NCI-H2196 treated with DMSO at 0.1 percent for 48 hours (cell line): ENCODE results near the gene FRS3.
A peak's percentile ranks its signal among the peaks of the same experiment; 100 is the strongest.

Experiments used
- DNase-seq: peaks from one replicate; lab custom pipeline; 2025; ENCODE audit not compliant: unreplicated experiment; lab: John Stamatoyannopoulos, UW

FRS3 gene

DNA sequence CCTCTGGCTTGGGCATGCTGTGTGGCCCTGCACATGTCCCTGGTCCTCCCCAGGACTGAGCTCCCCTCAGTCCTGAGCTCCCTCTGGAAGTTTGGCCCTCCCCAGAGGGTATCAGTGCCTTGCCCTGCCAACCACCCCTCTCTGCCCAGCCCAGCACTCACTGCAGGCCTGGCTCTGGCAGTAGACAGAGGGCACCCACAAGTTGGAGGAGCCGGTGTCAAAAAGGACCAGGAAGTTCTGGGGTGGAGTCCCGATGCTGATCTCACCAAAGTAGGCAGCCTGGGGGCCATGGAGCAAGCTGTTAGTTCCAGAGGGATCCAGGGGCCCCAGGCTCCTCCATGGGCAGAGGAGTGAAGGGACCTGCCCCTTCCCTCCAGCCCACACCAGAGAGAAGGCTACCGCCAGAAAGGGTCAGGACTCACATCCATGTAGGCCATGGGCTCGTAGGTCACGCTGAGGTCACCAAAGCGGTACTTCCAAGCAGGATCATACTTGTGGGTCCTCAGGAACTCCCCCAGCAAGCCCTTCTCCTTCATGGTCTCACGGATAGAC is 35.4 kb downstream of the FRS3 start:
- DNase-seq: no peak

DNA sequence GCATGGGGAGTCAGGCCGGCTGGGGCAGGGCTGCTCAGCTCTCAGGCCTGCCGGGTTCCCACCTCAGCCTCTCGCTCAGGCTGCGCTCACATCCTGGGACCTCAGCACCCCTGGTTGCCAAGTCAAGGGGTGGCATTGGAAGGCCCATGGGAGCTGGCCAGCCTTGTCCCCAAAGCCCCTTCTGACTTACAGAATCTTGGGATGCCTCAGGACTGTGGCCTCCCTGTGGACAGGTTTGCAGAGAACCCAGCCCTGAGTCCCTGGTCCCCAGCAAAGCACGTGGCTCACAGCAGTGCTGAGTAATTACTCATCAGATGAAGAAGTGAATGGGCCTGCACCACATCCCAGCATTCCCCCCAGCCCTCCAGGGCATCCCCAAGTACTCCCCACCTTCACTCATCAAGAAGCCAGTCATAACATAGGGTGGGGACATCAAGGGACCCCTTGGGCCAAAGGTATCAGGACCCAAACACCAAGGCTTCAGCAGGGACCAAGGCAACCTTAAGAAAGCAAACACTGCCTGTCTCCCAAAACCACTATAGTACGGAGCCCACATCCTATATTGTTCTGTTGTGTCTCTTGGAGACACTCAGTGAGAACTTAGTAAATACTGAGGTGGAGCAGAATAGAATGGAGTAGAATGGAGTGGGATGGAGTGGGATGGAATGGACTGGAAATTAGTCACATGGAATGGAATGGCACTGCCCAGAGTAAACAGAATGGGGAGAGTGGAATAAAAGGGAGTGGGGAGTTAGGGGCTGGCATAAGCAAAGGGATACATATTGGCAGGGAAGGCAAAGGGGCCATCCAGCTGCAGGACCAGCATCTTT is 36.1 kb downstream of the FRS3 start:
- DNase-seq: no peak

DNA sequence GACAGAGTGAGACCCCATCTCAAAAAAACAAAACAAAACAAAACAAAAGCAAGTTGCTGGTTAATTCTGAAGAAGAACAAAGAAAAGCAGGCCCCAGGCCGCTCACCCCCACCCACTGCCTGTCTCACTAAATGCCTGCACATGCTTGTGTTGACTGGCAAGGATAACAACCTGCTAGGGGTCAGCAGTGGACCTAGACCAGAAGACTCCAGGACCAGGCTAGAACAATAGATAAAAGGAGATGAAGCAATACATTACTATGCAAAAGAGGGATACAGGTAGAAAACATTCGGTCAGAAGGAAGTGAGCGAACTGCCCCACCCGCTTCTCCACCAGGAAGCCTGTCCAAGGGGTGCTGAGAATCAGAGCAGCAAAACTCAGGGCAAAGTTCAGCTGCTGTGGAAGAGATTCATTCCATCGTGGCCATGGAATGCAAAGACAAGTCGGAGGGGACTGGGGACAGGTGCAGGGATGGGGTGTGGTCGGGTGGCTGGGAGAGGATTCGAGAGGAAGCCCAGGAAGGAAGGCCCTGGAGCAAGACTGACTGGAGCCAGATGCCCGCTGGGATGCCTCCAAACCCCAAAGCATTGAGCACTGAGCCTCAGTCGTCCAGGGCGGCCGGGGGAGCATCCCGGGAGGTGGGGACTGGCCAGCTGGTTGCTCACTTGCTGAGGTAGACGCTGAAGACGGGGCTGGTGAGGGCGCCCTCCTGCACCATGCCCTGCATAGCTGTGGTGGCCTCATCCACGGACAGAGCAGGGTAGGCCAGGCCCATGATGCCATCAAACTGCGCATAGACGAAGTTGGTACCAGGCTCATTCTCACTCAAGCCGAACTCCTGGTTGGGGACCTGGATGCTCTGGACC is 37.8 kb downstream of the FRS3 start:
- DNase-seq: no peak

DNA sequence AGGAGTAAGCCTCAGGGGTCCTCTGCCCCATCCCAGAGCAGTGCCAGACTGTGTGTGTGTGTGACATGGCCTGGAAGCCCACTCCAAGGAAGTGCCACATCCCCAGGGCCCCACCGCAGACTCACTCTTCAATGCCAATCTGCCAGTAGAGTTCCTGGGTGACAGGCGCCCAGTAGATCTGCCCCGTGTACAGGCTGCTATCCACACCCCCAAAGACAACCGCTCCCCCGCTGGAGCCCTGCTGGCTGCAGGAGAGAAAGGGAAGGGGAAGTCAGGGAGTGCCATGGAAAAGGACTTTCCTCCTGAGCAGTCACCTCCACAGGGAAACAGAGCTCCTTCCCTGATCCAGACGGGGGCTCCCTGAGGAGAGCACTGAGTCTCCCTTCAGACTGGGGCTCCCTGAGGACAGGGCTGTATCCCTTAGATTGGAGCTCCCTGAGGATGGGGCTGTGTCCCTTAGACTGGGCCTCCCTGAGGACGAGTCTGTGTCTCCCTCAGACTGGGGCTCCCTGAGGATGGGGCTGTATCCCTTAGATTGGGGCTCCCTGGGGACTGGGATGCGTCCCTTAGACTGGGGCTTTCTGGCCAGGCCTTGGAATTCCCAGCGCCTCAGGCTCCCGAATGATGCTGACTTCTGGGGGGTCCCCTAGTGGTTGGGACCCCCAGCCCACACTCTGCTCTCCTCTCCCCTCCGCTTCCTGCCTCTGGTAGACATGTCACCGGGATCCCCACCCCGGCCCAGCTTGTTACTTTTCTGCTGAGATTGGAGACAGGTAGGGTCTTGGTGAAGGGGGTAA is 39.1 kb downstream of the FRS3 start:
- no peak for DNase-seq

DNA sequence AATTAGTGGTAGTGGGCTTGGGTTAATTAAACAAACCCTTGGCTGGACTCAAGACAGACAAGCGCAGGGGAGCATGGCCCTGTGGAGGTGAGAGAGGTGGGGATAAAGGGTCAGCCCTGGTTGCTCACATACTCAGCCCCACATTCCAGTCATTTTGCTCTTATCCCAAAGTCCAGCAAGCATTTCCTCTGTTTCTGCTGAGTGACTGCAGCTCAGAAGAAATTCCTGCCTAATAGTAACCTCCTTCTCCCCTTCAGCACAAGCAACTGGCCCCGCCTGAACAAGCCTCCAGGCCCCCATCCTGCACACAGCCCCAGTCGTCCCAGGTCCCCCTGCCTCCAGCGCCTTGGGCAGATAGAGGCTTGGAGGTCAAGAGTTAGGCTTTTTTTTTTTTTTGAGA is 40.7 kb downstream of the FRS3 start:
- no peak for DNase-seq

DNA sequence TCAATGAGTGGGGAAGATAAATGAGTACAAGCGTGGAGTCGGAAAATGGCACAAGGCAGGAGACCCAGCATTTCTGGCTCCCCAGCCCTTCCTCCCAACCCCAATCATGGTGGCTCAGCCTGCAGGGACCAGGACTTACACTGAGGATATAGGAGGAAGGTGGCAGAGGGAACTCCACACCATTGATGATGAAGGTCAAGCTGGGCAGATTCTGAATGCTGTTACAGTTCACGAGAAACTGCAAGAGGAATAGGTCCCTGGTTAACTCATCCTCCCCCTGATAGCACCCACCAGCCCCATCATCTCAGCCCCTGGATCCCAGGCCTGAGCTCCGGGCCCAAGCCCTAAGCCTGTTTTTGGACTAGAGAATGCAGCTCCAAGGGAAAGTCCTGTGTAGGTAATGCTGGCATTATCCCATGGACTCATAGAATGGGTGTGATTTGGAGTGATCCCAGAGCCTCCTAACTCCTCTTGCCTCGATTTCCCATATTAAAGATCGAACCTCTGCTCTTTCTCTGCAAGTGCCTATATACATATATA is 42.0 kb downstream of the FRS3 start:
- no peak for DNase-seq

DNA sequence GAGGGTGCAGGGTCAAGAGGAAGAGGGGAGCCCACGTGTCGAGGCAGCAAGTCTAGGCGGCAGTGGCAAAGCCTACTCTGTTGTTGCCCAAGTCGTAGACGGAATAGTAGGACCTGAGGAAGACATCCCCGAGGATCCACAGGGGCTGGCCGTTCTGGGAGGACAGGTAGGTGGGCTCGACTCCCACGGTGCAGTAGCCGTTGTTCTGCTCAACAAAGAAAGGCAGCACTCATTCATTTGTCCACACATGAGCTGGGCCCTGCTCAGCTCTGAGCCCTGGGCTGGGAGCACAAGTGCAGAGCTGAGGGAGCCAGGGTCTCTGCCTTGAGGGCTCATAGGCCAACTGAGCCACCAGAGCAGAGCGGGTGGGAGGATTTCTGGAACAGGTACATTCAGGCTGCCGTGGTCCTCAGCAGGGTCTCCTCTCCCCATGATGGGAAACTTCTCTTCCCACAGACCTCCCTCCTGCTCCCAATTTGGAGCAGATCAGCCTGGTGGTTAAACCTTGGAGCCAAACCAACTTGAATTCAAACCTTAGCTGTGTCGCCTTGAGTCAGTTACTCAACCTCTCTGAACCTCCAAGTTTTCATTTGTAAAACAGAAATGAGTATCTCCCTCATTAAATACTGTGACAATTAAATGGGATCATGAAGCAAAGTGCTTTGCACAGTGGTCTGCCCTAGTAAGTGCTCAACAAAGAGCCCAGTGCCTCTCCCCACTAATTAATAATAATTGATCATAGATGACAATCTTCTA is 42.7 kb downstream of the FRS3 start:
- no peak for DNase-seq

DNA sequence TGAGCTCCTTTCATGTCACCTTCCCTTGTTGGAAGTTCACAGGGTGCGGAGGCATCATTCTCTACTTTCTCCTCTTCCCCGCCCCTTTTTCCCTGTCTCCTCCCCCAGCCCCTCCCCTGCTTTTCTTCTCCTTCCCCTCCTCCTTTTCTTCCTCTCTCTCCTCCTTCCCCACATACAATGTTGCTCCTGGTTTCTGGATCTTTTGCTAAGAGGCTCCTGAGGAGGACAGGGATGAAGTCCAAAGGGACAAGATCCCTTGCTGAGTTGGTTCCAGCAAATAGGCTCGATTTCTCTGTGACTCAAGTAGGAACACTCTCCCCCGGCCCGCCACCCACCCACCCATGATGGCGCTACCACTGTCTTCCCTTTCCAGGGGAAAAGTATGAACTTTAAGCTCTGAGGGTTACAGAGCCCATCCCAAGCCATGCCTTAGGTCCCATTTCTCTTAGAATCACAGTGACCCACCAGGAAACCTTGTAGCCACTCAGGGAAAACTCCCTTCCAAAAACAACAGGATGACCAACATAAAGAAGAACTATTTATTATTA is 43.4 kb downstream of the FRS3 start:
- DNase-seq: no peak

DNA sequence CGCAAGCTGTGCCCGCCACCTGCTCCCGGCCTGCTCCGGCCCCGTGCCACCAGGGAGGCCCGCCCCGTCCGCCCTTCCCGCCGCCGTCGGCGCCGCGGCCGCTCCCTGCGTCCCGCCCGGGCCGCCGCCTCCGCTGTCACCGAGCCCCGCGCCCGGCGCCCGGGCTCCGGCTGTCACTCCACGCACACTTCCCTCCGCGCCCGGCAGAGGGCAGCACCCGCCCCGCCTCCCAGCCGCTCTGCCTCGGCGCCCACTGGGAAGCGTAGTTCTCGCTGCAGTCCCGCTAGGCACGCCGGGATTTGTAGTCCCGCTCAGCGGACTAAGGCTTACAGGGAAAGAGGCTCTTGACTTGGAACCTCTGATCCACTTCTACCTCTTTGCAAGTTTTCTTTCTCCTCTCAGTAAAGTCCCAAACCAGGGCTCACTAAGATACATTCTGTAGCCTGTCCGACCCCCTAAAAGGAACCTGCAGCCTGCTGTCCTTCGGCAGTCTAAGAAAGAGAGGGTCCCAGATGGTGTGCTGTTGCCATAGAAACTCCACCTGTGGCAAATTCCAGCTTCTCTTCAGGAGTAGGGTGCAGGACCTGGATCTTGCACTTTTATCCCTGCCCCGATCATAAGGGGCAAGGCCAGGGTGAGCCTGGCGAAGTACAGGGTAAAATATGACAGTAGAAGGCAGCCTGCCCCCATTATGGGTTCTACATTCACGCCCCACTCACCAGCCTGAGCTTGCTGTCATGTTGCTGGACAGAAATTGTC is 44.1 kb downstream of the FRS3 start, which contains the start of gene TFEB:
TSS of gene TFEB (minus strand) at position 182 of the 759 bp plus-strand sequence. CDS start 44,395 bp downstream, outside the sequence.
- DNase-seq: peak; percentile 70

DNA sequence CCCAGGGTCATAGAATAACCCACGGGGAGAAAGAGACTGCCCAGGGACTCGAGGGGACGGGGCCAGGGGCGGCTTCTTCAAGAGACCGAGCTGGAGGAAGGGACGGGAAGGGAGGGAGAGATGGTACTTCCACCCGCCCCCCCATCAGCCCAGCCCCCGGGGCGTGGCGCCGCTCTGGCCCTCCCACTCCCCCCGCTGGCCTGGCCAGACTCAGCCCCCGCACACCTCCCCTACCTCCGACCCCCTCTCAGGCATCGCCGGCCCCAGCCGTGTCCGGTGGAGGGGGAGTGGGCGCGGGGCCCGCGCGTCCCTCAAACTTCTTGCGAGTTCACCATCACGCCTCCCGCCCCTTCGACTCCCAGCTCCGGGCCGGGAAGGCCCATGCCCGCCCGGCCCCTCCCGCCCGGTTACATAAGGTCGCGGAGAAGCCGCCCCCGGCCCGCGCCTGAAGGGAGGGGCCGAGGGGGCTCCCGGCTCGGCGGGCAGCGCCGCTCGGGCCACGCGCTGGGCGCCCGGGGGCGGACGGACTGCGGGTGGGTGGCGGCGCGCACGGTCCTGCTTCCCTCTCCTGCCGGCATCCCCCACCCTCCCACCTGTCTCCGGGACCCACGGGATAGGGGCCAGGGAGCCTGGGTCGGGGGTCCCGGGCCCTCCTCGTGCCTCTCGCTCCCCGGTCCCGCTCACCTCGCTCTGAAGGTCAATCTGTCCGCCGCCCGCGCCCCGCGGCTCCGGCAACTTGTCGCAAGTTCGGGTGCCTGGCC is 44.9 kb downstream of the FRS3 start:
- DNase-seq: peak; percentile 76

DNA sequence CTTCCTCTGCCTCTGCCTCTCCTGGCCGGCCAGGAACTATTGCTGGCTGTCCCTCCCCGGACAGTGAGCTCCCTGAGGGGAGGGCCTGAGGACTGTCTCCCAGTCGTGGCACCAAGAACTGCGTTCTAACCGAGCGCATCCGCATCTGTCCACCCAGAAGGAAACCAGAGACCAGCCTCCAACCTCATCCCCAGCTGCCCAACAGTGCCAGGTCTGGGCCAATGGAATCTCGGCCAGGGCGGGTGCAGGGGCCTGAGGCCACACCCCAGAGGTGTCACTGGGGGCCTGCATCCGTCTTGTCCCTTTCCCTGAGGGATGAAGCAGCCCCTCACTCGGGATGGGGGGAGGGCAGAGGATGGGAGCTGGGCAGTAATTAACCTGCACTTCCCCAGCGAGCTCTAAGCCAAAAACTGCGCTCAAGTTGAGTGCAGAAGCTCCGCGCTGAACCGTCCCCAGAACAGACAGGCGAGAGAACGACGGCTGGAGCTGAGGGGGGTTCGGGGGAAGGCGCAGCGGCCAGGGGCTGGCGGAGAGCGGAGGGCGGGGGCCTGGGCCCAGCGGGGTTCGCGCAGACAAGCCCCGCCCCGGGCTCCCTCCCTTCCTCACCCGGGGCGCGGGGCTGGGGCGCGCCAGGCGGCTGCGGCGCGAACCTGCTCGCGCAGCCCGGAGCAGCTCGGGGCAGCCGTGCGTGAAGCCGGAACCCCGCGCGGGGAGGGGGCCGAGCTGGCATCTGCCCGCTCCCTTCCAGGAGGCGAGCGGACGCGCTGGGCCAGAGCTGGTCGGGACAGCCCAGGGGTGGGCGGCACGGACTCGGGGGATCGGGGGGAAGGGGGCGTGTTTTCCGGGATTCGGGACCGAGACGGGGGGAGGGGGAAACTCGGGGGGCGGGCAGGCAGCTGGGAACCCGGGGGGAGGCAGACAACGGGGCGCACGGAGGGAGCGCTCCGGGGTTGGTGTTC is 45.7 kb downstream of the FRS3 start:
- DNase-seq: peak; percentile 79

DNA sequence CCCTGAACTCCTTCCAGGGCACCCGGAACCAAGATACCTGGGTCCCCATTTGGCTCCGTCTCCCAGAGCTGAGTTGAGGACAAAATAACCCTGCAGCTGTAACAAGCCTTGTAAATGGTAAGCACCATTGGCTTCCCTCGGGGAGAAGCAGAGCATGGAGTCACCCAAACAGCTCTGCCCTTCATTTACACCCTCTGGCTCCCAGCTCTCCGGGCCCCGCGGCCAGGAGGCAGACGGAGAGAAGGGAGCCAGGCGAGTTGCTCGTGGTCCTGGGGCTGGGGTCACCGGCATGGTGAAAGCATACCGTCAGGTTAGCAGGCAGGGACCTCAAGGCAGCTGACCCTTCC is 46.4 kb downstream of the FRS3 start:
- DNase-seq: no peak

DNA sequence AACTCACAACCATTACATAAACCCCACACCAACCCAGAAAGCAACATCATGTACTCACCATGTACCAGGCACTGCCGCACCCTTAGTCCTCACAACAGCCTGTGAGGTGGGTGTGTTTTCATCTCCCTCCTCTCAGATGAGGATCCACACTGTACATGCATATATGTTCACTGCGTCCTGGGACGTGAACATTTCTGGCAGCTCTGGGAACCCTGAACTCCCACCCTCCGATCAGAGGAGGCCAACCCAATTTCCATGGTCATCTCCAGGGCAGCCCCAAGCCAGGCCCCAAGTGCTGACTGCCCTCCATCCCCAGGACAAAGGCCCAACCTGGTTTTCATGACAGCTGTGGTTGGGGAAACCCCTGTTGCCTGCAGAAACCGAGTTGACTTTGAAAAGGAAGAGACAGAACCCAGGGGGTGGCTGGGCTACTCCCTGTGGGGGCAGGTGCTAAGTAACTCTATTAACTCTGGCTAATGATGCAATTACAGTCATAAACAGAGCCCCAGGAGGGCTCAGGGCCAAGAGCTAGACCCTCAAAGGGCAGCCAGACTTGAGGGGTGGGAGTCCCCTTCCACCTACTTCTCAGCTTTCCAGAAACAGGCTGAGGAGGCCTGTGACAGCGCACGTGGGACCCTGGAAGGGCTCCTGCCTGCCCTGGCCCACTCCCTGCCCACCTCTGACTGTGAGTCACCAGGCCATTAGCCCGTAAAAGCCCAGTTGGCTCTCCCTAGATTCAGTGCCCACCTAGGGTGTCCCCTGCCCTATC is 46.9 kb downstream of the FRS3 start:
- no peak for DNase-seq

DNA sequence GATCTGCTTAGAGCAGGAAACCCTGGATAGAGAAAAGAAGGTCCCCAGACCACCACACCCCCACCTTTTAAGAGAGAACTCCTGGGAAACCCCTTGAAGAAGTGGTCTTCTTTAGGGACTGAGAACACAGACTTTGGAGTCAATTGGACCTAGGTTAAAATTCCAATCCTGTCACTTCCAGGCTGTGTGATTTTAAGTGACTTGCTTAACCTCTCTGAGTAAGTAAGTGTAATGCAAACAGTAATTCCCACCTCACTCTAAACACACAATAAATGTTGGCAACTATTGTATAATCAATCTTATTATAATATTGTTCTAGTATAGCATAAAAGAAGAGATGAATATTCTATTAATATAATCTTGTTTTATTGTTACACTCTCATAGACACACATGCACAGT is 47.6 kb downstream of the FRS3 start:
- DNase-seq: no peak

DNA sequence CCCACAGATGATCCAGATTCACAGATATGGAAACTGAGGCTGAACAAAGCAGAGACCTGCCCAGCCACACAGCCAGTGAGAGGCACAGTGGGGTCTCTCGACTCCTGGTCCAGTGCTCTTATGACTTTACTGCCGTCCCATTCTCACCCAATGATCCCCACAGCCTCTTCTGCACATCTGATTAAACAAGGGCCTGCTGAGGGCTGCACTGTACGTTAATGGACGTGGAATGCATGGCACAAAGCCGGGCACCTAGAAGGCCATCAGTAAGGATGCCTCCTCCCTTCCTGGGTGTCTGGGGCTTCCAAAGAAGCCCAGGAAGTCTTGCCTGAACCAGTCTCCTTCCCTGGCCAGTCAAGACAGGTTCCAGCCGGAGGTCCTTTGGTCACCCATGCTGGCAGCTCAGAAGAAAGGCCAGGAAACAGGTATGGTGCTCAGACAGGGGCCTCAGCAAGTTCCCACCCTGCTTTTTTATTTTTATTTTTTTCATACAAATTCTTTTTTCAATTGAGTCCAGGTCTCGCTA is 48.1 kb downstream of the FRS3 start:
- no peak for DNase-seq
